NCI-H2029 treated with DMSO at 0.1 percent for 48 hours (cell line): ENCODE data around the gene CERK.
"Not testable (repeated sequence)": the region's sequence is repeated elsewhere in the genome, so short reads cannot be mapped to it uniquely, and the experiment has no call there.

Experiments used
- DNase-seq: peaks from one replicate; lab custom pipeline; 2025; lab: John Stamatoyannopoulos, UW

The CERK gene

GRCh38 chr22:46646531-46647215 is 91.4 kb downstream of the CERK start:
- no peak for DNase-seq

- not testable (repeated sequence) for DNase-seq
Measured at GRCh38 chr22:46642840-46643480, 95.1 kb downstream of the CERK start.

- no peak for DNase-seq
Measured at GRCh38 chr22:46641811-46642266, 96.2 kb downstream of the CERK start.

GRCh38 chr22:46640293-46641055 is 97.6 kb downstream of the CERK start:
- no peak for DNase-seq

GRCh38 chr22:46639843-46640242 is 98.2 kb downstream of the CERK start:
- no peak for DNase-seq

- DNase-seq = peak; percentile 23
Measured at GRCh38 chr22:46638601-46639431, 99.2 kb downstream of the CERK start.

GRCh38 chr22:46637711-46638600 is 100.1 kb downstream of the CERK start:
- no peak for DNase-seq

GRCh38 chr22:46636221-46637002 is 101.6 kb downstream of the CERK start:
- DNase-seq = no peak

- no peak for DNase-seq
Measured at GRCh38 chr22:46635756-46636155, 102.3 kb downstream of the CERK start.

GRCh38 chr22:46634973-46635685 is 102.9 kb downstream of the CERK start:
- not testable (repeated sequence) for DNase-seq
